ENCODE measurements around the gene EFCAB6.
A peak's percentile ranks its signal among the peaks of the same experiment; 100 is the strongest.

EFCAB6 gene

DNA sequence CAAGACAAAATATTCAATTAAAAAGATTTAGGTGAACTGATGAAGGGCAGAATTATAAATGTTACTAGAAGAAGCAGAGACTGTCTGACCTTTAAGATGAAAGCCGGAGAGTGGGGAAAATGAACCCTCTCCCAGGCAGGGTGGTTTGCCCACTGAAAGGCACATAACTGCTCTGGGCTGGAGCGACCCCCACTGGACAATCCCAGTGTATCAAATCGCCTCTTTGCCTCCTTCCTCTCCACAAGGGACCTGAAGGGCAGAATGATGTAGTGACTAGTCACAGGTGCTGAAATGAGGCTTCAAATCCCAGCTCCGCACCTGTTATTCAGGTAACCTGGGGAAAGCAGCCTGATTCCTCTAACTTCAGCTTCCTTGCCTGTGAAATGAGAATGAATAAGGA lies 69.0 kb downstream of the EFCAB6 start:
- TF ChIP-seq, protein P1, sequence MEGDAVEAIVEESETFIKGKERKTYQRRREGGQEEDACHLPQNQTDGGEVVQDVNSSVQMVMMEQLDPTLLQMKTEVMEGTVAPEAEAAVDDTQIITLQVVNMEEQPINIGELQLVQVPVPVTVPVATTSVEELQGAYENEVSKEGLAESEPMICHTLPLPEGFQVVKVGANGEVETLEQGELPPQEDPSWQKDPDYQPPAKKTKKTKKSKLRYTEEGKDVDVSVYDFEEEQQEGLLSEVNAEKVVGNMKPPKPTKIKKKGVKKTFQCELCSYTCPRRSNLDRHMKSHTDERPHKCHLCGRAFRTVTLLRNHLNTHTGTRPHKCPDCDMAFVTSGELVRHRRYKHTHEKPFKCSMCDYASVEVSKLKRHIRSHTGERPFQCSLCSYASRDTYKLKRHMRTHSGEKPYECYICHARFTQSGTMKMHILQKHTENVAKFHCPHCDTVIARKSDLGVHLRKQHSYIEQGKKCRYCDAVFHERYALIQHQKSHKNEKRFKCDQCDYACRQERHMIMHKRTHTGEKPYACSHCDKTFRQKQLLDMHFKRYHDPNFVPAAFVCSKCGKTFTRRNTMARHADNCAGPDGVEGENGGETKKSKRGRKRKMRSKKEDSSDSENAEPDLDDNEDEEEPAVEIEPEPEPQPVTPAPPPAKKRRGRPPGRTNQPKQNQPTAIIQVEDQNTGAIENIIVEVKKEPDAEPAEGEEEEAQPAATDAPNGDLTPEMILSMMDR (IDR thresholded peaks at IDR 0.05; ENCODE audit: low read depth, low read length), result peak; percentile 11
- no peak overlapping the region for H3K4me3 ChIP-seq (ENCODE audit: low read depth, low read length)
- DNase-seq (ENCODE audit: low read depth, low spot score), result no peak
- in situ Hi-C loops (cut with HindIII; ENCODE audit: low sequenced_read_pairs), result no loop called here

DNA sequence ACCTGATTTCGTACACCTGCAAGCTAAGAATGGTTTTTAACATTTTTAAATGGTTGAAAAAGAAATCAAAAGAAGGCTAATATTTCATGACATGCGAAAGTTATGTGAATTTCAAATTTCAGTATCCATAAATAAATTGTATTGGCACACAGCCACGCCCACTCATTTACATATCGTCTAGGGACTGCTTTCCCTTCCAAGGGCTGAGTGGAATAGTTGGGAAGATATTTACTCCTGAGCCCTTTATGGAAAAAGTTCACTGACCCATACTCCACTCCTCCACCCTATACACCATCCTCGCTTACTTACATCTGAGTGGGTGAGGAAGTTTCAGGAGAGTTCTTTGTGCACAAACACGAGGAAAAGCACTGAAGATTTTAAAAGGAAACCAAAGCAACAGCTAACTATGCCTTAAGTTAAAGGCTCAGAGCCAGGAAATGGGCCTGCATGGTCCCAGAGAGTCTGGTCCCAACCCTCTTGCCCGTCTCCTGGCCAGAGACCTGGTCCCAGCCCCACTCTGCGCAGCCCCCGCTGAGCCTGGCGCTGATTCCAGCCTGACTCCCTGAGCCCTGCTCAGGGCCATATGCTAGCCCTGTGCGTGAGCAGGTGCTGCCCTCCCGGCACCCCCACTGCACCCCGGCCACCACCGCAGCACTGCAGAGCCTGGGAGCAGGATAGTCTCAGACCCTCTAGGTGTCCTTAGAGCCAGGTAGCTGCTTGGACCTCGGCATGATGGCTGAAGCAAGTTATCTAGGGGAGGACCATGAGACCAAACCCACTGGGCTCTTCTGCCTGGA lies 69.8 kb downstream of the EFCAB6 start:
- TF ChIP-seq, protein P1 (IDR thresholded peaks at IDR 0.05; ENCODE audit: low read depth, low read length), result no peak
- no peak for DNase-seq (ENCODE audit: low read depth, low spot score)
- in situ Hi-C loops (cut with HindIII; ENCODE audit: low sequenced_read_pairs), result no loop called here
- H3K4me3 ChIP-seq (ENCODE audit: low read depth, low read length), result no peak overlapping the region

DNA sequence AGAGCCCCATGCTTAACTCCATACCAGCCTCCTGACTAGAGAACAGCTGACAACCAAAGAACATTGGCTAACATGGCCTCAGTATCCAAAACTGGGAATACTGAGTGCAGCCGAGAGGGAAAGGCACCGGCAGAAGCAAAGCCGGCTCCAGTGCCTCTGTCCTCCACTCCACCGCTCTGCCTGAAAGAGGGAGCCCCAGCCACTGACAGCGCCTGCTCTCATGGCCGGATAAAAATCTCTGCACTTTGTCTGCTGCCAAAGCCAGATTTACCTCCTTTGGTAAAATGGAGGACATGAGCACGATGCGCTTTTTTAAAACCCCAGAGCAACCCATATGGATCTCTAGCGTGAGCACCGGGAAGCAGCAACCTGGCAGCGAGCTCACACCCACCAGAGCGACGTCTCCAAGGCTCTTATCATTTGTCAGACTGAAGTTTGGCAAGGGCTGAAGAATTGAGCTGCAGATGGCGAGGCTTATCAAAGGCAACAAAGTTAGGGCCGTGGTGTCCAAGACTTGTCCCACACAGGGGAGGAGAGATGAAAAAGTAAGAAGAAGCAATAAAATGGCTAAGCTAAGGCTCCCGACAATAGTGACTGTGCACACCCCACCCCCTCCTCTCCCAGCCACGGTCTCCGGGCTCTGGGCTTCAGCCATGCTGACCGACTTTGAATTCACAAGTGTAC lies 71.4 kb downstream of the EFCAB6 start:
- in situ Hi-C loops (cut with HindIII; ENCODE audit: low sequenced_read_pairs), result no loop called here
- TF ChIP-seq, protein P1 (IDR thresholded peaks at IDR 0.05; ENCODE audit: low read depth, low read length), result no peak
- no peak for DNase-seq (ENCODE audit: low read depth, low spot score)
- no peak overlapping the region for H3K4me3 ChIP-seq (ENCODE audit: low read depth, low read length)

DNA sequence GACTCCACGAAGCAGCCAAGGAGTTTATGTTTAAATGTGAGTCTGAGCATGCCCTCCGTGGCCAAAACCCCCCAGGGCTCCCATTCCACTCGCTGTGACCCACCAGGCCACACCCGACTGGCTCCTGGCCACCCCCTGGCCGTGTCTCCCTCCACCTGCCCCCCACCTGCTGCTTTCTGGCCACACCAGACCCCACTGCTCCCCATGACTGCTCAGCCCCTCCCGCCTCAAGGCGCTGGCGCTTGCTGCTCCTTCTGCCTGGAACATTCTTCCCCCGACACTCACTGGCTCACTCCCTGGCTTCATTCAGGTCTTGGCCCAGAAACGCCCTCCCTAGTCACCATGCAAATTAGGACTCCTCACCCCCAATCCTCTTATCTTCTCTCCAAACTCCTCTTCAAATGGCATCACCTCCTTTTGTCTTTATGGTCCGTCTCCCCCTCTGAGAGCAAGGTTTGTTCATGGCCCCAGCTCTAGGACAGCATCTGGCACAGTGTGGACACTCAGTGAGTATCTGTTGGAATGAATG lies 72.2 kb downstream of the EFCAB6 start:
- DNase-seq (ENCODE audit: low read depth, low spot score), result no peak
- TF ChIP-seq, protein P1 (IDR thresholded peaks at IDR 0.05; ENCODE audit: low read depth, low read length), result no peak
- H3K4me3 ChIP-seq (ENCODE audit: low read depth, low read length), result no peak overlapping the region
- in situ Hi-C loops (cut with HindIII; ENCODE audit: low sequenced_read_pairs), result no loop called here

DNA sequence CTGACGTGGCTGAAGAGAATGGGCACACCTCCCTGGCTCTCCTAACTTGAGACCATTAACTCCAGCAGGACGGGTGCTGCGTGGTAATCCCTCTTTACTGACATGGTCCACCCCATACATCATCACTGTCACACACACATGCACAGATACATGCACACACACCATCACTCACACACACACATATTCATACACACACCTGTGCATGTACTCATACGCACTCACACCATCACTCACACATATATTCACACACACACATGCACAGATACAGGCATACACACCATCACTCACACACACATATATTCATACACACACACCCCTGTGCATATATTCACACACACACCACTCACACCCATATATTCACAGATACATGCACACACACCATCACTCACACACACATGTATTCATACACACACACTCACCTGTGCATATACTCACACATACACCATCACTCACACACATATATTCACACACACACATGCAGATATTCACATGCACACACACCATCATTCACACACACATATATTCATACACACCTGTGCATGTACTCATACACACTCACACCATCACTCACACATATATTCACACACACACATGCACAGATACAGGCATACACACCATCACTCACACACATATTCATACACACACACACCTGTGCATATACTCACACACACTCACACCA lies 74.8 kb downstream of the EFCAB6 start:
- in situ Hi-C loops (cut with HindIII; ENCODE audit: low sequenced_read_pairs), result no loop called here
- H3K4me3 ChIP-seq (ENCODE audit: low read depth, low read length), result no peak overlapping the region
- TF ChIP-seq, protein P1 (IDR thresholded peaks at IDR 0.05; ENCODE audit: low read depth, low read length), result no peak
- DNase-seq (ENCODE audit: low read depth, low spot score), result no peak

DNA sequence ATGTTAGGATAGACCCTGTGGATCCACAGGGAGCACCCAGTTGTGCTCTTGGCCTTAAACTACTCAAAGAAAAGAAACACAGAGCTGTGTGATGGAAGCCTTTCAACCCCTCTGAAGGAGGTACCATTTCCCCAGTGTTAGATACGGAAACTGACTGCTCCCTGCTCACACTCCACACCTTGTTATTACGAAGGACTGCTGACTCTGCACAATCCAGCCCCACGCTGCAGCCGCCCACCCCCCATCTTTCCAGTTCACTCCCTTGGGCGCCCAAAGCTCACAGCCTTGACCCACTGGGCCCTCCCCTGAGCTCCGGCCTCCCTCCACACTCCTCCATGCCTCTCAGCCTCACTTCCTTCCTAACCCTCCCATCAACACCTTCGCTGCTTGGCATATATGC lies 75.5 kb downstream of the EFCAB6 start:
- DNase-seq (ENCODE audit: low read depth, low spot score), result no peak
- no peak overlapping the region for H3K4me3 ChIP-seq (ENCODE audit: low read depth, low read length)
- TF ChIP-seq, protein P1 (IDR thresholded peaks at IDR 0.05; ENCODE audit: low read depth, low read length), result no peak
- in situ Hi-C loops (cut with HindIII; ENCODE audit: low sequenced_read_pairs), result no loop called here

All from astrocyte of the spinal cord (primary cell).